GM21723 (cell line): ENCODE data around the gene PHF5A.
"Not testable (repeated sequence)": the region's sequence is repeated elsewhere in the genome, so short reads cannot be mapped to it uniquely, and the experiment has no call there.

Experiments used
- ATAC-seq: cut with Tn5 transposase; IDR thresholded peaks from one replicate; pipeline ENCODE4 v1.9.1; 2021; ENCODE audit warnings: mild to moderate bottlenecking, moderate library complexity; ENCODE audit not compliant: unreplicated experiment

Gene PHF5A

GRCh38 chr22:41448189-41448808 lies 20.2 kb downstream of the PHF5A start:
- ATAC-seq = peak; percentile 46

- no peak for ATAC-seq
These were observed 20.9 kb downstream of the PHF5A start for GRCh38 chr22:41447435-41448188.

- ATAC-seq = no peak
These were observed 21.7 kb downstream of the PHF5A start, which contains the start of gene TOB2 for GRCh38 chr22:41446639-41447434. TOB2 (minus strand) TSS chr22:41446801; CDS start chr22:41437345, 9,456 bp downstream.

GRCh38 chr22:41446057-41446501 lies 22.4 kb downstream of the PHF5A start:
- no peak for ATAC-seq

GRCh38 chr22:41445129-41446056 lies 23.1 kb downstream of the PHF5A start:
- no peak for ATAC-seq

GRCh38 chr22:41444360-41445128 lies 23.9 kb downstream of the PHF5A start:
- peak; percentile 62 for ATAC-seq

GRCh38 chr22:41442240-41442792 lies 26.2 kb downstream of the PHF5A start:
- ATAC-seq = no peak

- ATAC-seq = not testable (repeated sequence)
These were observed 28.0 kb downstream of the PHF5A start for GRCh38 chr22:41440511-41440910.

GRCh38 chr22:41437198-41437597 lies 31.3 kb downstream of the PHF5A start:
- no peak for ATAC-seq

- no peak for ATAC-seq
These were observed 32.0 kb downstream of the PHF5A start for GRCh38 chr22:41436322-41437113.

GRCh38 chr22:41435560-41435959 lies 32.9 kb downstream of the PHF5A start:
- ATAC-seq = no peak

GRCh38 chr22:41434361-41435003 lies 34.0 kb downstream of the PHF5A start:
- ATAC-seq = not testable (repeated sequence)

GRCh38 chr22:41433480-41433879 lies 35.0 kb downstream of the PHF5A start:
- not testable (repeated sequence) for ATAC-seq

- no peak for ATAC-seq
These were observed 36.8 kb downstream of the PHF5A start for GRCh38 chr22:41431656-41432055.

GRCh38 chr22:41429951-41430332 lies 38.5 kb downstream of the PHF5A start:
- ATAC-seq = no peak

GRCh38 chr22:41429232-41429950 lies 39.1 kb downstream of the PHF5A start:
- no peak for ATAC-seq

GRCh38 chr22:41425660-41426365 lies 42.7 kb downstream of the PHF5A start:
- no peak for ATAC-seq
